Neural cell (in vitro differentiated cells): Measurements from ENCODE around the gene PKN1. TPM values are rescaled to one million over a fixed set of nuclear protein-coding genes. Genes with fewer than 3 reads are reported as not detected.

Source experiments
- H2AFZ ChIP-seq: fragments of 200-600, 300-800 bp; sonication (generic), shearing (Covaris generic); 2 replicates; pipeline ENCODE4 v1.6.0; 2014; ENCODE audit warnings: low read depth, mild to moderate bottlenecking, antibody characterized with exemption, low read length, moderate library complexity
- H3F3A ChIP-seq: fragments of 200-600 bp; shearing (Covaris generic); 2 replicates; pipeline ENCODE4 v1.6.1; 2016; ENCODE audit warnings: mild to moderate bottlenecking, moderate library complexity, mixed read lengths, antibody characterized with exemption, low read length; ENCODE audit not compliant: insufficient read depth, poor library complexity, severe bottlenecking
- H3K27ac ChIP-seq: fragments of 200-600, 300-800 bp; sonication (generic), shearing (Covaris generic); 2 replicates; pipeline ENCODE4 v1.5.1; 2014; ENCODE audit warnings: mild to moderate bottlenecking, low read length, moderate library complexity
- H3K27me3 ChIP-seq: fragments of 300-800, 200-600 bp; sonication (generic), shearing (Covaris generic); 2 replicates; pipeline ENCODE4 v1.6.0; 2014; ENCODE audit warnings: mild to moderate bottlenecking, low read depth, low read length, moderate library complexity; ENCODE audit not compliant: insufficient read depth
- H3K36me3 ChIP-seq: fragments of 300-800, 200-600 bp; sonication (generic), shearing (Covaris generic); 2 replicates; pipeline ENCODE4 v1.5.1; 2014; ENCODE audit warnings: mild to moderate bottlenecking, antibody characterized with exemption, low read length, moderate library complexity; ENCODE audit not compliant: insufficient read depth
- H3K4me2 ChIP-seq: fragments of 300-800, 200-600 bp; sonication (generic), shearing (Covaris generic); 2 replicates; pipeline ENCODE4 v1.6.0; 2014; ENCODE audit warnings: mild to moderate bottlenecking, low read length
- H3K4me3 ChIP-seq: fragments of 300-800, 200-600 bp; sonication (generic), shearing (Covaris generic); 2 replicates; pipeline ENCODE4 v1.5.1; 2014; ENCODE audit warnings: mild to moderate bottlenecking, low read length, moderate library complexity
- H3K79me2 ChIP-seq: fragments of 200-600 bp; shearing (Covaris generic); replicated peaks from 2 replicates; pipeline ENCODE4 v1.6.0; 2014; ENCODE audit warnings: mild to moderate bottlenecking, low read length, moderate library complexity; ENCODE audit not compliant: insufficient read depth
- H3K9ac ChIP-seq: fragments of 300-800, 200-600 bp; sonication (generic), shearing (Covaris generic); 2 replicates; pipeline ENCODE4 v1.6.1; 2016; ENCODE audit warnings: mild to moderate bottlenecking, low read length, mixed read lengths
- H3K9me2 ChIP-seq: fragments of 200-600 bp; shearing (Covaris generic); 2 replicates; pipeline ENCODE4 v1.6.1; 2016; ENCODE audit warnings: mild to moderate bottlenecking, low read length, mixed read lengths; ENCODE audit not compliant: insufficient read depth
- H3K9me3 ChIP-seq: fragments of 200-600, 300-800 bp; sonication (generic), shearing (Covaris generic); 2 replicates; pipeline ENCODE4 v1.6.1; 2016; ENCODE audit warnings: mild to moderate bottlenecking, mixed run types, low read length, moderate library complexity, mixed read lengths
- H4K20me1 ChIP-seq: fragments of 200-600 bp; shearing (Covaris generic); 2 replicates; pipeline ENCODE4 v1.6.1; 2016; ENCODE audit warnings: mild to moderate bottlenecking, mixed run types; ENCODE audit not compliant: insufficient read depth
- CTCF ChIP-seq: fragments of 450-650 bp; IDR thresholded peaks from 2 replicates; pipeline ENCODE4 v1.5.1; 2014; ENCODE audit warnings: antibody characterized with exemption, mild to moderate bottlenecking, moderate library complexity; ENCODE audit not compliant: poor library complexity, severe bottlenecking
- EP300 ChIP-seq: fragments of 450-650 bp; conservative IDR thresholded peaks from 2 replicates; pipeline ENCODE4 v1.6.1; 2014; ENCODE audit warnings: antibody characterized with exemption, mild to moderate bottlenecking, moderate library complexity; ENCODE audit not compliant: poor library complexity, severe bottlenecking
- EZH2 ChIP-seq: fragments of 200-600, 300-800 bp; shearing (Covaris generic), sonication (generic); IDR thresholded peaks from 2 replicates; pipeline ENCODE4 v1.6.1; 2014; ENCODE audit warnings: antibody characterized with exemption, low read length, borderline replicate concordance, mild to moderate bottlenecking; ENCODE audit not compliant: insufficient read depth, poor library complexity, severe bottlenecking
- MXI1 ChIP-seq: fragments of 450-650 bp; conservative IDR thresholded peaks from 2 replicates; pipeline ENCODE4 v1.6.1; 2014; ENCODE audit warnings: antibody characterized with exemption, mild to moderate bottlenecking; ENCODE audit not compliant: poor library complexity, severe bottlenecking
- POLR2AphosphoS5 ChIP-seq: IDR thresholded peaks from 2 replicates; pipeline ENCODE4 v1.6.1; 2012
- RAD21 ChIP-seq: fragments of 450-650 bp; conservative IDR thresholded peaks from 2 replicates; pipeline ENCODE4 v1.6.1; 2014; ENCODE audit warnings: antibody characterized with exemption, mild to moderate bottlenecking, moderate library complexity
- REST ChIP-seq: IDR thresholded peaks from 2 replicates; pipeline ENCODE4 v1.6.1; 2012; ENCODE audit warnings: borderline replicate concordance
- SMC3 ChIP-seq: fragments of 450-650 bp; conservative IDR thresholded peaks from 2 replicates; pipeline ENCODE4 v1.6.1; 2014; ENCODE audit warnings: antibody characterized with exemption, mild to moderate bottlenecking, moderate library complexity; ENCODE audit not compliant: poor library complexity
- TAF1 ChIP-seq: IDR thresholded peaks from 2 replicates; pipeline ENCODE4 v1.6.1; 2012; ENCODE audit warnings: low read depth
- polyA plus RNA-seq: library from polyadenylated mRNA; depleted of rRNA; stranded (reverse); fragments of >200 nt; gene quantifications from 2 replicates; pipeline ENCODE4 v1.2.3, GENCODE V29; 2014

PKN1 gene
- polyA plus RNA-seq, 1 donor from 2014 or later, result 64.4 TPM

GRCh38 chr19:14414926-14415690 lies 18.0 kb upstream of the PKN1 start:
- H3K36me3 ChIP-seq, result no peaks in the 10 kb centered on the region
- no peak overlapping the region for H2AFZ ChIP-seq
- peaks cover 44% of the 10 kb centered on the region for H3K79me2 ChIP-seq
- TF ChIP-seq RAD21 (no peak), REST (no peak), TAF1 (no peak), EZH2 (no peak), MXI1 (no peak), POLR2AphosphoS5 (no peak), EP300 (no peak), CTCF (no peak), SMC3 (no peak)
- no peaks in the 10 kb centered on the region for H3K9me3 ChIP-seq
- H3K4me2 ChIP-seq, result no peak overlapping the region
- H3K9ac ChIP-seq, result no peak overlapping the region
- H3K27me3 ChIP-seq, result no peaks in the 10 kb centered on the region
- no peak overlapping the region for H3K4me3 ChIP-seq
- no peak overlapping the region for H3K27ac ChIP-seq
- no peaks in the 10 kb centered on the region for H4K20me1 ChIP-seq
- no peaks in the 10 kb centered on the region for H3F3A ChIP-seq
- H3K9me2 ChIP-seq, result no peaks in the 10 kb centered on the region

- no peak overlapping the region for H3K27ac ChIP-seq
- no peak overlapping the region for H2AFZ ChIP-seq
- H3K9ac ChIP-seq, result no peak overlapping the region
- H3F3A ChIP-seq, result no peaks in the 10 kb centered on the region
- H3K79me2 ChIP-seq, result peaks cover 44% of the 10 kb centered on the region
- H3K9me3 ChIP-seq, result no peaks in the 10 kb centered on the region
- TF ChIP-seq SMC3, result no peak
- TF ChIP-seq POLR2AphosphoS5, result no peak
- no peak for TF ChIP-seq CTCF
- TF ChIP-seq EZH2, result no peak
- no peak for TF ChIP-seq REST
- no peak for TF ChIP-seq TAF1
- no peak for TF ChIP-seq MXI1
- TF ChIP-seq RAD21, result no peak
- TF ChIP-seq EP300, result no peak
- no peak overlapping the region for H3K4me3 ChIP-seq
- no peaks in the 10 kb centered on the region for H4K20me1 ChIP-seq
- no peaks in the 10 kb centered on the region for H3K9me2 ChIP-seq
- H3K36me3 ChIP-seq, result no peaks in the 10 kb centered on the region
- no peak overlapping the region for H3K4me2 ChIP-seq
- no peaks in the 10 kb centered on the region for H3K27me3 ChIP-seq
These were observed 16.3 kb upstream of the PKN1 start for GRCh38 chr19:14416817-14417231.
